ENCODE data around the gene CNOT3. TPM values are rescaled to one million over a fixed set of nuclear protein-coding genes. Genes with fewer than 3 reads are reported as not detected.

CNOT3 gene
- total and polyA plus RNA-seq, 12 donors: 8.3 to 82.3 (median 47.1) TPM

GRCh38 chr19:54148158-54148557, 10.6 kb downstream of the CNOT3 start:
- no peaks in the 10 kb centered on the region for H3K27me3 ChIP-seq
- peaks cover 0 to 100% of the 10 kb centered on the region in 2 donors for H3K36me3 ChIP-seq (replicated peaks in 1 of 2)
- intact Hi-C loops (cut with DNase I): no loop called here
- peak overlapping the region in 1 of 5 donors; percentile 31 for H3K27ac ChIP-seq
- no peaks in the 10 kb centered on the region for H3K4me1 ChIP-seq (replicated peaks in 1 of 2)
- no peak for DNase-seq
- WGBS, 4 donors: 79 to 93% (median 84%) methylated on average over 9 to 19 of the region's 19 CpGs
- TF ChIP-seq POLR2A (IDR thresholded peaks at IDR 0.05): no peak
- TF ChIP-seq, protein P1, sequence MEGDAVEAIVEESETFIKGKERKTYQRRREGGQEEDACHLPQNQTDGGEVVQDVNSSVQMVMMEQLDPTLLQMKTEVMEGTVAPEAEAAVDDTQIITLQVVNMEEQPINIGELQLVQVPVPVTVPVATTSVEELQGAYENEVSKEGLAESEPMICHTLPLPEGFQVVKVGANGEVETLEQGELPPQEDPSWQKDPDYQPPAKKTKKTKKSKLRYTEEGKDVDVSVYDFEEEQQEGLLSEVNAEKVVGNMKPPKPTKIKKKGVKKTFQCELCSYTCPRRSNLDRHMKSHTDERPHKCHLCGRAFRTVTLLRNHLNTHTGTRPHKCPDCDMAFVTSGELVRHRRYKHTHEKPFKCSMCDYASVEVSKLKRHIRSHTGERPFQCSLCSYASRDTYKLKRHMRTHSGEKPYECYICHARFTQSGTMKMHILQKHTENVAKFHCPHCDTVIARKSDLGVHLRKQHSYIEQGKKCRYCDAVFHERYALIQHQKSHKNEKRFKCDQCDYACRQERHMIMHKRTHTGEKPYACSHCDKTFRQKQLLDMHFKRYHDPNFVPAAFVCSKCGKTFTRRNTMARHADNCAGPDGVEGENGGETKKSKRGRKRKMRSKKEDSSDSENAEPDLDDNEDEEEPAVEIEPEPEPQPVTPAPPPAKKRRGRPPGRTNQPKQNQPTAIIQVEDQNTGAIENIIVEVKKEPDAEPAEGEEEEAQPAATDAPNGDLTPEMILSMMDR (IDR thresholded peaks at IDR 0.05): no peak
- no peaks in the 10 kb centered on the region for H3K9me3 ChIP-seq (replicated peaks in 1 of 3)
- no peak overlapping the region for H3K4me3 ChIP-seq

GRCh38 chr19:54149021-54149812, 11.7 kb downstream of the CNOT3 start:
- WGBS, 4 donors: 80 to 90% (median 85%) methylated on average over 9 to 12 of the region's 12 CpGs
- Histone ChIP-seq H3K4me3 (no peak overlapping the region), H3K9me3 (replicated peaks in 1 of 3) (no peaks in the 10 kb centered on the region), H3K27me3 (no peaks in the 10 kb centered on the region), H3K36me3 (replicated peaks in 1 of 2) (peaks cover 0 to 100% of the 10 kb centered on the region in 2 donors), H3K4me1 (replicated peaks in 1 of 2) (no peaks in the 10 kb centered on the region), H3K27ac (no peak overlapping the region)
- TF ChIP-seq, protein P1 (IDR thresholded peaks at IDR 0.05): no peak
- no peak for TF ChIP-seq POLR2A (IDR thresholded peaks at IDR 0.05)
- no peak for DNase-seq
- intact Hi-C loops (cut with DNase I): no loop called here

DNA sequence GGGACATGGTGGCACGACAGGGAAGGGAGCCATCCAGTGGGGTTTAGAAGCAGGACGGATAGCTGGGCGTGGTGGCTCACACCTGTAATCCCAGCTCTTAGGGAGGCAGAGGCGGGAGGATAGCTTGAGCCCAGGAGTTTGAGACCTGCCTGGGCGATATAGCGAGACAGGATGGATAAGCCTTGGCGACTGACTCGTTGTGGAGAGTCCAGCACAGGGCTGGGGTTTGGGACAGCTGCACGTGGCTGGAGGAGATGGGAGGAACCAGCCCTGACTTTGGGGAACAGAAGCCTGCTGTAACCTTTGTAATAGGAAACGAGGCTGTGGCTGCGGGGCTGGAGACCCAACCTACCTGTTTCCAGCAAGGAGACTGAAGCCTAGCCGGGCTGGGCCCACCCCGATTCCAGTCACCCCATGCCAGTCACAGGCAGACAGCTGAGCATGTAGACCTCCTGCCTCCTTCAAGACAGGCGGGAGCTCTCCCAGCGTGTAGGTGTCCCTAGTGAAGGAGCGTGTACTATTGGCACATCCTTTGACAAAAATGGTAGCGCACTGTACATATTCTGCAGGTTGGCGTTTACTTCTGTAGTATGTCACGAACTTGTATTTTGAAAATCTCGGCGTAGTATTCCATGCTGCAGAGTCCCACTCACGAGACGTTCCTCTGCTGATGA, 13.9 kb downstream of the CNOT3 start:
- H3K36me3 ChIP-seq (replicated peaks in 1 of 2): peaks cover 0 to 100% of the 10 kb centered on the region in 2 donors
- H3K27me3 ChIP-seq: no peaks in the 10 kb centered on the region
- H3K9me3 ChIP-seq (replicated peaks in 1 of 3): no peaks in the 10 kb centered on the region
- no peak for TF ChIP-seq POLR2A (IDR thresholded peaks at IDR 0.05)
- TF ChIP-seq, protein P1 (IDR thresholded peaks at IDR 0.05): no peak
- H3K27ac ChIP-seq: no peak overlapping the region
- no peak for DNase-seq
- no peak overlapping the region for H3K4me3 ChIP-seq
- intact Hi-C loops (cut with DNase I): no loop called here
- 83 to 88% (median 87%) methylated on average over 20 to 23 of the region's 23 CpGs for WGBS, 4 donors
- no peaks in the 10 kb centered on the region for H3K4me1 ChIP-seq (replicated peaks in 1 of 2)

DNA sequence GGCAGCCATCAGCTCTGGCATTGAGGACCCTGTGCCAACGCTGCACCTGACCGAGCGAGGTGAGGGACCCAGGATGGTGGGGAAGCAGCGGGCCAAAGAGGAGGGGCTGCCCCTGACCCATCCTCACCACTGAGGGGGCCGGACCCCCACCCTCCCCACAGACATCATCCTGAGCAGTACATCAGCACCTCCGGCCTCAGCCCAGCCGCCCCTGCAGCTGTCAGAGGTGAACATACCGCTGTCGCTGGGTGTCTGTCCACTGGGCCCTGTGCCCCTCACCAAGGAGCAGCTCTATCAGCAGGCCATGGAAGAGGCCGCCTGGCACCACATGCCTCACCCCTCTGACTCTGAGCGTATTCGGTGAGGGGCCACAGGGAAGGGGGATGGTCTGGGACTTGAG, 14.7 kb downstream of the CNOT3 start:
- TF ChIP-seq, protein P1 (IDR thresholded peaks at IDR 0.05): no peak
- TF ChIP-seq POLR2A (IDR thresholded peaks at IDR 0.05): no peak
- intact Hi-C loops (cut with DNase I): no loop called here
- H3K4me3 ChIP-seq: no peak overlapping the region
- no peaks in the 10 kb centered on the region for H3K9me3 ChIP-seq (replicated peaks in 1 of 3)
- peak overlapping the region in 1 of 5 donors; percentile 21 for H3K27ac ChIP-seq
- 87% methylated on average over 7 to 12 of the region's 12 CpGs; no CpG with 5 or more reads in 1 of the 4 donors for WGBS, 4 donors
- H3K36me3 ChIP-seq (replicated peaks in 1 of 2): peaks cover 0 to 100% of the 10 kb centered on the region in 2 donors
- DNase-seq: no peak
- H3K4me1 ChIP-seq (replicated peaks in 1 of 2): no peaks in the 10 kb centered on the region
- no peaks in the 10 kb centered on the region for H3K27me3 ChIP-seq

All from adrenal gland (tissue), 12 donors.